ENCODE data around the gene NALCN. TPM values are rescaled to one million over a fixed set of nuclear protein-coding genes. Genes with fewer than 3 reads are reported as not detected.

NALCN gene
- polyA plus RNA-seq, 3 donors, result not detected

GRCh38 chr13:101242720-101243119 is 173.6 kb downstream of the NALCN start:
- Histone ChIP-seq H3K9me3 (replicated peaks in 1 of 2; ENCODE audit: control insufficient read depth in 1 of 2, insufficient read depth in 1 of 2, low read length in 2 of 2) (peaks cover 3% of the 10 kb centered on the region in 2 donors), H3K36me3 (replicated peaks in 1 of 2; ENCODE audit: control insufficient read depth in 1 of 2, insufficient read depth in 2 of 2, low read length in 2 of 2) (no peaks in the 10 kb centered on the region), H2AFZ (ENCODE audit: insufficient read depth, low read depth, low read length, poor library complexity, severe bottlenecking) (no peak overlapping the region), H4K20me1 (ENCODE audit: insufficient read depth, low read length) (no peaks in the 10 kb centered on the region), H3K9ac (ENCODE audit: insufficient read depth, low read length, poor library complexity, severe bottlenecking) (no peak overlapping the region), H3K4me2 (replicated peaks; ENCODE audit: extremely low read depth, low read length, poor library complexity, severe bottlenecking) (no peak overlapping the region), H3K27ac (ENCODE audit: low read depth in 1 of 2, low read length in 2 of 2) (no peak overlapping the region), H3K27me3 (ENCODE audit: control insufficient read depth in 2 of 2, insufficient read depth in 2 of 2, low read length in 2 of 2) (no peaks in the 10 kb centered on the region), H3K79me2 (ENCODE audit: insufficient read depth, low read length) (no peaks in the 10 kb centered on the region), H3K4me1 (ENCODE audit: control insufficient read depth in 1 of 2, insufficient read depth in 2 of 2, low read length in 2 of 2) (no peaks in the 10 kb centered on the region), H3K4me3 (replicated peaks in 1 of 3; ENCODE audit: low read depth in 2 of 3, low read length in 3 of 3) (no peak overlapping the region)
- no peak overlapping the region for H3K27ac Mint-ChIP-seq
- H3K4me3 Mint-ChIP-seq, result no peak overlapping the region
- no peaks in the 10 kb centered on the region for H3K36me3 Mint-ChIP-seq
- DNase-seq, result no peak
- H3K9me3 Mint-ChIP-seq, result peaks cover 0 to 2% (median 0%) of the 10 kb centered on the region in 7 donors
- no peaks in the 10 kb centered on the region for H3K4me1 Mint-ChIP-seq
- intact Hi-C loops (cut with micrococcal nuclease), result no loop called here
- peaks cover 0 to 1% (median 0%) of the 10 kb centered on the region in 3 donors for H3K27me3 Mint-ChIP-seq (ENCODE audit: low read depth in 3 of 3)
- TF ChIP-seq, protein P1, sequence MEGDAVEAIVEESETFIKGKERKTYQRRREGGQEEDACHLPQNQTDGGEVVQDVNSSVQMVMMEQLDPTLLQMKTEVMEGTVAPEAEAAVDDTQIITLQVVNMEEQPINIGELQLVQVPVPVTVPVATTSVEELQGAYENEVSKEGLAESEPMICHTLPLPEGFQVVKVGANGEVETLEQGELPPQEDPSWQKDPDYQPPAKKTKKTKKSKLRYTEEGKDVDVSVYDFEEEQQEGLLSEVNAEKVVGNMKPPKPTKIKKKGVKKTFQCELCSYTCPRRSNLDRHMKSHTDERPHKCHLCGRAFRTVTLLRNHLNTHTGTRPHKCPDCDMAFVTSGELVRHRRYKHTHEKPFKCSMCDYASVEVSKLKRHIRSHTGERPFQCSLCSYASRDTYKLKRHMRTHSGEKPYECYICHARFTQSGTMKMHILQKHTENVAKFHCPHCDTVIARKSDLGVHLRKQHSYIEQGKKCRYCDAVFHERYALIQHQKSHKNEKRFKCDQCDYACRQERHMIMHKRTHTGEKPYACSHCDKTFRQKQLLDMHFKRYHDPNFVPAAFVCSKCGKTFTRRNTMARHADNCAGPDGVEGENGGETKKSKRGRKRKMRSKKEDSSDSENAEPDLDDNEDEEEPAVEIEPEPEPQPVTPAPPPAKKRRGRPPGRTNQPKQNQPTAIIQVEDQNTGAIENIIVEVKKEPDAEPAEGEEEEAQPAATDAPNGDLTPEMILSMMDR (IDR thresholded peaks at IDR 0.05), result no peak

DNA sequence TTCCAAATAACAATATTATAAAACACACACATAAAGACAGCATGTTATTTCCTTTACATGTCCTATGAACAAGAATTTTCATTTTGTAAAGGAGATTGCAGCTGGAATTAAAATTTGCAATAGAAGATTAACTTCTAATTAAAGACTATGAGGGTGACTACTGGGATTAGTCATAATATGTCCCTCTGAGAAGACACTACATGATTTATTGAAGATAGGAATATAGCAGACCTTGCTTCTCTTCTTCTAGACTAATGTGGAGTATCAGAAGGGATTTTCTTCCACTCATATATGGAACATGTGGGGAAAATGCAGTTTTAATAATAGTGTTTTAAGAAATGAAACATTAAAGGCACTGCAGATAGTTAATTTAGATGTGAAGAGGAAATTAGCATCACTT is 177.8 kb downstream of the NALCN start:
- Mint-ChIP-seq H3K27me3 (ENCODE audit: low read depth in 3 of 3) (no peaks in the 10 kb centered on the region), H3K4me3 (no peak overlapping the region), H3K27ac (no peak overlapping the region), H3K4me1 (no peaks in the 10 kb centered on the region), H3K9me3 (peaks cover 0 to 3% (median 0%) of the 10 kb centered on the region in 7 donors), H3K36me3 (no peaks in the 10 kb centered on the region)
- H3K4me2 ChIP-seq (replicated peaks; ENCODE audit: extremely low read depth, low read length, poor library complexity, severe bottlenecking), result no peak overlapping the region
- H3K4me3 ChIP-seq (replicated peaks in 1 of 3; ENCODE audit: low read depth in 2 of 3, low read length in 3 of 3), result no peak overlapping the region
- no peak overlapping the region for H2AFZ ChIP-seq (ENCODE audit: insufficient read depth, low read depth, low read length, poor library complexity, severe bottlenecking)
- H3K9ac ChIP-seq (ENCODE audit: insufficient read depth, low read length, poor library complexity, severe bottlenecking), result no peak overlapping the region
- no peak for DNase-seq
- TF ChIP-seq, protein P1 (IDR thresholded peaks at IDR 0.05), result no peak
- H3K79me2 ChIP-seq (ENCODE audit: insufficient read depth, low read length), result no peaks in the 10 kb centered on the region
- no peaks in the 10 kb centered on the region for H3K27me3 ChIP-seq (ENCODE audit: control insufficient read depth in 2 of 2, insufficient read depth in 2 of 2, low read length in 2 of 2)
- intact Hi-C loops (cut with micrococcal nuclease), result no loop called here
- H3K36me3 ChIP-seq (replicated peaks in 1 of 2; ENCODE audit: control insufficient read depth in 1 of 2, insufficient read depth in 2 of 2, low read length in 2 of 2), result no peaks in the 10 kb centered on the region
- no peaks in the 10 kb centered on the region for H4K20me1 ChIP-seq (ENCODE audit: insufficient read depth, low read length)
- H3K27ac ChIP-seq (ENCODE audit: low read depth in 1 of 2, low read length in 2 of 2), result no peak overlapping the region
- no peaks in the 10 kb centered on the region for H3K4me1 ChIP-seq (ENCODE audit: control insufficient read depth in 1 of 2, insufficient read depth in 2 of 2, low read length in 2 of 2)
- peaks cover 0 to under 1% of the 10 kb centered on the region in 2 donors for H3K9me3 ChIP-seq (replicated peaks in 1 of 2; ENCODE audit: control insufficient read depth in 1 of 2, insufficient read depth in 1 of 2, low read length in 2 of 2)

Data from CD14-positive monocyte (primary cell).